Measurements from ENCODE around the gene PROX1.

Gene PROX1

DNA sequence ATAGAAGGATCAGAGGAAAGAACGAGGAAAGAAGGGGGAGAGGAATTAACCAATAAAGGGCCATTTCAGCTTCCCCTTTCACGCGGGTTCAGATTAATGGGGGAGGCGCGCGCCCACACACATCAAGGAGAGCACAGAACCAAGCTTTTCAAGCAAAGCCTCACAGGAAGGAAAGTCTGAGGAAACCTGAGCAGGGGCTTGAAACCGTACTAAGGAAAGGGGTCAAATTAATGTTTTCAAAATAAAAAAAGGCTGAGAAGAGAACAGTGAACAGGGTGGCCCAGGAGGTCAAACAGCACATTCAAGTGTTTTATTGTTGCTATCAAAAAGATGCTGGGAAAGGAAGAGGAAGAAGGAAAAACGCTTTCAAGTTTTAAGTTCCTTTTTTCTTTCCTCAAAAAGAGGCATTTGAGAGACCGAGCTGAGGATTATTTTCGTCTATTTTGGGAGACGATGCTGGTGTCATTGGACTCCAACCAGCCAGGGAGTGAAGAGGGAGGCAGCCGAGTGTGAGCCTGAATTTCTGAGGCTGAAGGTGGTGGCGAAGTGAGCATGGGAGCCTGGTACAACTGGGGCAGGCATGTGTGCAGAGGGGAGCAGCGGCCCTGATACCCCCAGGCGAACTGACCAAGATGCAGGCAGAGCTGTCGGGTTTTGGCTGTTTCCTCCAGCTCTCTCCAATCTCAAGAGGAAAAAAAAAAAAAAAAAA, 88.4 kb downstream of the PROX1 start:
- H3K27me3 ChIP-seq (ENCODE audit: insufficient read depth, poor library complexity, severe bottlenecking), result no peaks in the 10 kb centered on the region
- TF ChIP-seq SPI1 (IDR thresholded peaks at IDR 0.05; ENCODE audit: borderline replicate concordance, low read depth) (no peak), CTCF (IDR thresholded peaks at IDR 0.05; ENCODE audit: insufficient read depth, low read length) (no peak), REST (IDR thresholded peaks at IDR 0.05; ENCODE audit: insufficient replicate concordance, low read depth) (no peak), POLR2AphosphoS5 (IDR thresholded peaks at IDR 0.05; ENCODE audit: low read depth) (no peak), GABPA (IDR thresholded peaks at IDR 0.05; ENCODE audit: low read depth) (no peak)
- H3K4me3 ChIP-seq (replicated peaks; ENCODE audit: insufficient read depth, low read length), result no peak overlapping the region
- DNase-seq (ENCODE audit: low read depth in 1 of 2, low spot score in 1 of 2), result no peak
- H3K27ac ChIP-seq (replicated peaks), result no peak overlapping the region

- Histone ChIP-seq H3K27ac (replicated peaks) (no peak overlapping the region), H3K4me3 (replicated peaks; ENCODE audit: insufficient read depth, low read length) (no peak overlapping the region), H3K27me3 (ENCODE audit: insufficient read depth, poor library complexity, severe bottlenecking) (no peaks in the 10 kb centered on the region)
- no peak for DNase-seq (ENCODE audit: low read depth in 1 of 2, low spot score in 1 of 2)
- TF ChIP-seq CTCF (IDR thresholded peaks at IDR 0.05; ENCODE audit: insufficient read depth, low read length) (no peak), GABPA (IDR thresholded peaks at IDR 0.05; ENCODE audit: low read depth) (no peak), REST (IDR thresholded peaks at IDR 0.05; ENCODE audit: insufficient replicate concordance, low read depth) (no peak), SPI1 (IDR thresholded peaks at IDR 0.05; ENCODE audit: borderline replicate concordance, low read depth) (no peak), POLR2AphosphoS5 (IDR thresholded peaks at IDR 0.05; ENCODE audit: low read depth) (no peak)
Measured at GRCh38 chr1:214076708-214077065, 88.9 kb downstream of the PROX1 start.

DNA sequence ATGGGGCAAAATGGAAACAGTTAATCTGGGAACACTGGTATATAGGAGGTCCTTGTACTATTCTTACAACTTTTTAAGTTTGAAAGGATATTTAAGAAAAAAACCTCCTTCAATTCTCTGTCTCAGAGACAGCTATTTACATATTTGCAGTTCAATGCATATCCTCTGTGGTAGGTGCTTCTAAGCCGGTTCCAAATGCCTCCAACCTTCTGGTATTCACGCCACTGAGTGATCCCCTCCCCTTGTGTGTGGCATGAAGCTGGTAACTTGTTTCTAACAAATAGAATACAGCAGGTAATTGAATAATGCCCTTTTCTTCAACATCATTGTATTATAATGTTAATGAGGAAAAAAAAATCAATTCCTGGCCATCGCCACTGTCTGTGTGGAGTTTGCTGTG, 91.2 kb downstream of the PROX1 start:
- H3K27me3 ChIP-seq (ENCODE audit: insufficient read depth, poor library complexity, severe bottlenecking), result no peaks in the 10 kb centered on the region
- DNase-seq (ENCODE audit: low read depth in 1 of 2, low spot score in 1 of 2), result no peak
- H3K27ac ChIP-seq (replicated peaks), result no peak overlapping the region
- H3K4me3 ChIP-seq (replicated peaks; ENCODE audit: insufficient read depth, low read length), result no peak overlapping the region
- TF ChIP-seq REST (IDR thresholded peaks at IDR 0.05; ENCODE audit: insufficient replicate concordance, low read depth), result no peak
- TF ChIP-seq SPI1 (IDR thresholded peaks at IDR 0.05; ENCODE audit: borderline replicate concordance, low read depth), result no peak
